Osteocyte (in vitro differentiated cells): ENCODE measurements around the gene ANKS4B. TPM values are rescaled to one million over a fixed set of nuclear protein-coding genes. Genes with fewer than 3 reads are reported as not detected.

Source experiments
- DNase-seq: peaks from one replicate; pipeline ENCODE4 v3.0.0; 2021; ENCODE audit warnings: mixed read lengths; ENCODE audit not compliant: unreplicated experiment; ENCODE audit errors: extremely low spot score
- H3K27ac Mint-ChIP-seq: one replicate; pipeline ENCODE4 v1.8.0; 2021; ENCODE audit warnings: mild to moderate bottlenecking, mixed read lengths; ENCODE audit not compliant: unreplicated experiment
- H3K27me3 Mint-ChIP-seq: one replicate; pipeline ENCODE4 v1.8.0; 2021; ENCODE audit warnings: mixed read lengths; ENCODE audit not compliant: unreplicated experiment
- H3K36me3 Mint-ChIP-seq: one replicate; pipeline ENCODE4 v1.8.0; 2021; ENCODE audit warnings: mixed read lengths; ENCODE audit not compliant: unreplicated experiment
- H3K4me1 Mint-ChIP-seq: one replicate; pipeline ENCODE4 v1.8.0; 2021; ENCODE audit warnings: mixed read lengths; ENCODE audit not compliant: unreplicated experiment
- H3K4me3 Mint-ChIP-seq: one replicate; pipeline ENCODE4 v1.8.0; 2021; ENCODE audit warnings: mild to moderate bottlenecking, moderate library complexity, mixed read lengths; ENCODE audit not compliant: unreplicated experiment
- H3K9me3 Mint-ChIP-seq: one replicate; pipeline ENCODE4 v1.8.0; 2021; ENCODE audit warnings: mixed read lengths; ENCODE audit not compliant: unreplicated experiment
- total RNA-seq: library from RNA; stranded (reverse); gene quantifications from 2 replicates; pipeline ENCODE4 v1.2.1, GENCODE V29; 2021
- TF ChIP-seq, protein P1 (sequence below): fragments of 200-600 bp; sonication (generic); IDR thresholded peaks from 2 replicates; pipeline ENCODE4 v1.5.0; 2021; ENCODE audit warnings: antibody characterized with exemption, mild to moderate bottlenecking, moderate library complexity

The ANKS4B gene
- total RNA-seq, 1 donor from 2014 or later = not detected

DNA sequence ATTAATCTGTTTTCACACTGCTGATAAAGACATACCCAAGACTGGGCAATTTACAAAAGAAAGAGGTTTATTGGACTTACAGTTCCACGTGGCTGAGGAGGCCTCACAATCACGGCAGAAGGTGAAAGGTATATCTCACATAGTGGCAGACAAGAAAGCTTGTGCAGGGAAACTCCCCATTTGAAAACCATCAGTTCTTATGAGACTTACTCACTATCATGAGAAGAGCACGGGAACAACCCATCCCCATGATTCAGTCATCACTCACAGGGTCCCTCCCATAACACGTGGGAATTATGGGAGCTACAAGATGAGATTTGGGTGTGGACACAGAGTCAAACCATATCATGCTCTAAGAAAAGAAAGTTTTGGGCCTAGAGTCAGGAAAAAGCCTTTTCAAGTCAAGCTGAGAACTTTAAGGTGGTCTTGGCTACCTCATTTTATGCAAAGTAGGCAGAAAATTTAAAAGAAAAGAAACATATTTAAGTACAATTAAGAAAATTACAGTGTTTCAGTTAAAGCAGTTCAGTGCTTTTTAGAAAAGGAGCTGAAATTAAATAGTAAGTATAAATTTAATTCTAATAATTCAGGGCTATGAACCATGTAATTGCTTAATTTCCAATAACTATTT lies 69.5 kb downstream of the ANKS4B start:
- peak overlapping the region; percentile 49 for H3K27ac Mint-ChIP-seq
- H3K27me3 Mint-ChIP-seq = peaks cover 7% of the 10 kb centered on the region
- H3K4me3 Mint-ChIP-seq = no peak overlapping the region
- peaks cover 19% of the 10 kb centered on the region for H3K4me1 Mint-ChIP-seq
- H3K36me3 Mint-ChIP-seq = no peaks in the 10 kb centered on the region
- no peak for DNase-seq
- H3K9me3 Mint-ChIP-seq = no peaks in the 10 kb centered on the region
- TF ChIP-seq, protein P1, sequence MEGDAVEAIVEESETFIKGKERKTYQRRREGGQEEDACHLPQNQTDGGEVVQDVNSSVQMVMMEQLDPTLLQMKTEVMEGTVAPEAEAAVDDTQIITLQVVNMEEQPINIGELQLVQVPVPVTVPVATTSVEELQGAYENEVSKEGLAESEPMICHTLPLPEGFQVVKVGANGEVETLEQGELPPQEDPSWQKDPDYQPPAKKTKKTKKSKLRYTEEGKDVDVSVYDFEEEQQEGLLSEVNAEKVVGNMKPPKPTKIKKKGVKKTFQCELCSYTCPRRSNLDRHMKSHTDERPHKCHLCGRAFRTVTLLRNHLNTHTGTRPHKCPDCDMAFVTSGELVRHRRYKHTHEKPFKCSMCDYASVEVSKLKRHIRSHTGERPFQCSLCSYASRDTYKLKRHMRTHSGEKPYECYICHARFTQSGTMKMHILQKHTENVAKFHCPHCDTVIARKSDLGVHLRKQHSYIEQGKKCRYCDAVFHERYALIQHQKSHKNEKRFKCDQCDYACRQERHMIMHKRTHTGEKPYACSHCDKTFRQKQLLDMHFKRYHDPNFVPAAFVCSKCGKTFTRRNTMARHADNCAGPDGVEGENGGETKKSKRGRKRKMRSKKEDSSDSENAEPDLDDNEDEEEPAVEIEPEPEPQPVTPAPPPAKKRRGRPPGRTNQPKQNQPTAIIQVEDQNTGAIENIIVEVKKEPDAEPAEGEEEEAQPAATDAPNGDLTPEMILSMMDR = no peak

Other genes with a start within 250 kb of the ANKS4B start
- not detected in 2 replicates for gene DNAH3, start 82.9 kb upstream of the ANKS4B start, total RNA-seq
- 24.8 and 25.2 TPM in 2 replicates for gene LDAF1, start 75.0 kb upstream of the ANKS4B start, total RNA-seq
- not detected in 2 replicates for gene ZP2, start 22.1 kb upstream of the ANKS4B start, total RNA-seq
- gene CRYM, start 44.6 kb downstream of the ANKS4B start, total RNA-seq = not detected in 2 replicates